ENCODE data around the gene FN1.
"Not testable (repeated sequence)": the region's sequence is repeated elsewhere in the genome, so short reads cannot be mapped to it uniquely, and the experiment has no call there.

Gene FN1

GRCh38 chr2:215422676-215423075, 13.2 kb downstream of the FN1 start:
- DNase-seq (ENCODE audit: low spot score), result no peak

GRCh38 chr2:215421859-215422461, 13.9 kb downstream of the FN1 start:
- no peak for DNase-seq (ENCODE audit: low spot score)

GRCh38 chr2:215420471-215420935, 15.4 kb downstream of the FN1 start:
- DNase-seq (ENCODE audit: low spot score), result no peak

- DNase-seq (ENCODE audit: low spot score), result no peak
Measured at GRCh38 chr2:215419769-215420470, 15.9 kb downstream of the FN1 start.

DNA sequence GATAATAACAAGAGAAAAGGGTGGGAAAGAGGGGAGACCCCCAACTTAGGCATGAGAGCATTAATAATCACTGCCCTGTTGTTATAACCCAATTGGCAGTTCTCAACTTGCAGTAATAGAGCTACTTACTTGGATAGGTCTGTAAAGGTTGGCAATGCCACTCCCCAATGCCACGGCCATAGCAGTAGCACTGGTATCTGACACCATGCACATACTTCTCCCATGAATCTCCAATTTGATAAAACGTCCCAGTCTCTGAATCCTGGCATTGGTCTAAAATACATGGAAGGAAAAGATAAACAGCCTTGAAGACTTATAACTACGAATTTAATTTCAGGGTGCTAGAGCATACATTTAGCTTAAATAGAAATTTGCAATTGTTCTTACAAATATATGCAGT, 16.8 kb downstream of the FN1 start:
- DNase-seq (ENCODE audit: low spot score), result no peak

GRCh38 chr2:215418064-215418963, 17.6 kb downstream of the FN1 start:
- DNase-seq (ENCODE audit: low spot score), result no peak

DNA sequence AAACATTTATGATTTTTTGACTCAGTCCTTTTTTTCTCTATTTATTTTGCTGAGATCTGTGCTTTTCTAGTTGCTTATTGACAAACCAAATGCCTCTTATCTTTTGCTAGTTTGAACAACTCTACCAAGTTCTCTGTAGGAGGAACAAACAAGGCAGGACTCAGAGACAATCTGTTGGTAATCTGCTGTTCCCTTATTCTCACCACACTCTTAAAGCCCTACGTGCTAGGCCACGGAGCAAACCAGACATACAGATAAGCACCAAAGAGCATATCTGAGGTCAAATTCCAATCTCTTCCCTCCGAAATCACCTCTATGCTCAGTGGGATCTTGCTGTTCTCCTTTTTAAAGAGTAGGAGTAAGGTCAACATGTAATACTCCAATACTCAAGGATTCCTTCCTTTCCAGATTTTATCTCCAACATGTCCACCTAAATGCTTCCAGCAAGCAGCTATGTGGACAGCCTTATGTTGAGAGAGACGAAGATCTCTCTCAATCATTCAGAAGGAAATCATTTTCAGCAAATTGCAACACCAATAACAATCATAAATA, 18.4 kb downstream of the FN1 start:
- DNase-seq (ENCODE audit: low spot score), result no peak

DNA sequence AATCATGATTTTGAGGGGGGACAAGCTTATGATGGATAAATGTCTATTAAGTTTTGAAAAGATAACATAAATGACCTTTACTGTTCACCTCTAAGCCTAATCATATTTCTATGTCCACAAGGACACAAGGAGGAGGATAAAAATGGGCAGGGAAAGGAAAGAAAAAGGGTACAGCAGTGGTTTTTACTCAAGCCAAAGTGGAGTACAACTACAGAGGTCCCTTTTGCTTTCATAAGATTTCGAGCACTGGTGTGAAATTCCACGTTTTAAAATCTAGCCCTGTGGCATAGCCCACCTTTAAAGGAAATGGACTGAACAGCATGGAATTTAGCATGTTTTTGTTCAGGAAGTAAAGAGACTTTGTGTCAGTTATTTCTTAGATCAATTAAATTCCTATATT, 19.2 kb downstream of the FN1 start:
- DNase-seq (ENCODE audit: low spot score), result no peak

DNA sequence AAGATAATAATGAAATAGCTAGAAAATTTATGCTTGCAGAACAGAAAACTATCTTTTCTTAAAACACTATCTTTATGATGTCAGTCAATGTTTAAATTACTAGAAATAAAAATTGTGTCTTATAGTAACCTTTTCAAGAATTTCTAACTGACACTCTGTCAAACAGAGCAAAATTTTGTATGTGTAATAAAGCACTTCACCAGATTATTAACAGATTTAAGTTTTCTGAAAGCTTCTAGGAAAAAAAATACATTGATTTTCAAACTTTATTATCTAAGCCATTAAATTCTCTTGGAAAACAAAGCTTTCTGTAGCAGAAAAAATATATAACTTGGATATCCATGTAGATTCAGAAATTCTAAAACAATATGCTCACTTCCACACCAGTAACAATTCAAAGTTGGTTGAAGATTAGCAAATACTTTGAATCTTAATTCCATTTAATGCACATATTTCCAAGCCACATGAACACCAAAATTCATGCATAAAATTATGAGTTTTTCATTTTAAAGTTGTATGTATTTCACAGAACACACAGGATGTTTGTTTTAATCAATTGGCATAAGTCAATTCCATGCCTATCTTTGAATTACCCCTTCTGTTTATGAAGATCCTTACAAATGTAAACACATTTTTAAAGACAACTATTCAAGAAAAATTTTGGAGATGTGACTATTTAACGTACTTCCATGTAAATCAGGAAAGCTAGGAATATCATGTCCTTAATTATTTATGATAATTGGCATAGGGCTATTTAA, 19.9 kb downstream of the FN1 start:
- no peak for DNase-seq (ENCODE audit: low spot score)

GRCh38 chr2:215415218-215415617, 20.6 kb downstream of the FN1 start:
- no peak for DNase-seq (ENCODE audit: low spot score)

DNA sequence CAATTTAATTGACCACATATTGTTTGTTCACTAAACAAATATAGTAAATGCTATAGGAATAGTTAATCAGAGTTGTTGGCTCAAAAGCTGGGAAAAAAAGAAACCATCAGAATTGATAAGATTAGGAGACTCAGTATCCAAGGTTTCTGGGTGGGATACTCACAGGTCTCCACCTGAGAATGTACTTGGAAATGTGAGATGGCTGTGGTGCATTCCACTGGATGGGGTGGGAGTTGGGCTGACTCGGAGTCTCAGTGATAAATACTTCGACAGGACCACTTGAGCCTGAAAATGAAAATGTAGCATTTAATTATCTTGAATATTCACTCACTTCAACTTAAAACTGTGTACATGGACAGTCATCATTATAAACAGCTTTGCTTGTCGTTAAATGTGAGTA, 21.2 kb downstream of the FN1 start:
- DNase-seq (ENCODE audit: low spot score), result no peak

- DNase-seq (ENCODE audit: low spot score), result no peak
Measured at GRCh38 chr2:215413974-215414373, 21.9 kb downstream of the FN1 start.

- no peak for DNase-seq (ENCODE audit: low spot score)
Measured at GRCh38 chr2:215413484-215413777, 22.4 kb downstream of the FN1 start.

- no peak for DNase-seq (ENCODE audit: low spot score)
Measured at GRCh38 chr2:215411941-215412743, 23.7 kb downstream of the FN1 start.

GRCh38 chr2:215410932-215411285, 25.0 kb downstream of the FN1 start:
- DNase-seq (ENCODE audit: low spot score), result no peak

DNA sequence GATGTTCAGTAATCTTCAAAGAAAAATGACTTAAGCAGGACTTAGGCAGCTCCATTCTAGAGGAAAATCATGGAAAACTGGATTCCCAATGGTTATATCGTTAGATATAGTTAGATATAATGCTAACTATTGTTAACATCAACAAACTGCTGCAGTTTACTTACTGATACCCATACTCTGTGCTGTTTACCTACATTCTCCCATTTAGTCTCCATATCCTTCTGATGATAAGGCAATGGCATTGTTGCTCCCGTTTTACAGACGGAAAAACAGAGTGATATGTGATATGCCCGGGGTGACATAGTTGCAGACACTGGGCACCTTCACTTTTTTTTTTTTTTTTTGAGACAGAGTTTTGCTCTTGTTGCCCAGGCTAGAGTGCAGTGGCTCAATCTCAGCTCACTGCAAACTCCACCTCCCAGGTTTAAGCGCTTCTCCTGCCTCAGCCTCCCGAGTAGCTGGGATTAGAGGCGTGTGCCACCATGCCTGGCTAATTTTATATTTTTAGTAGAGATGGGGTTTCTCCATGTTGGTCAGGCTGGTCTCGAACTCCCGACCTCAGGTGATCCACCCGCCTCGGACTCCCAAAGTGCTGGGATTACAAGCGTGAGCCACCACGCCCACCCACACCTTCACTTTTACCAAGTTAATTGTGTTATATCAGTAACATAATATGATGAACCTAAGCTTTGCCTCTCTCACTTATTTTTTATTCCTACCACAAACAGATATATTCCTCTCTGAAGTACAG, 25.5 kb downstream of the FN1 start:
- DNase-seq (ENCODE audit: low spot score), result not testable (repeated sequence)

GRCh38 chr2:215409331-215410127, 26.3 kb downstream of the FN1 start:
- no peak for DNase-seq (ENCODE audit: low spot score)

- DNase-seq (ENCODE audit: low spot score), result not testable (repeated sequence)
Measured at GRCh38 chr2:215408441-215408840, 27.4 kb downstream of the FN1 start.

- no peak for DNase-seq (ENCODE audit: low spot score)
Measured at GRCh38 chr2:215407590-215408264, 28.1 kb downstream of the FN1 start.
